Measurements from ENCODE around the gene FAM120B.

DNA sequence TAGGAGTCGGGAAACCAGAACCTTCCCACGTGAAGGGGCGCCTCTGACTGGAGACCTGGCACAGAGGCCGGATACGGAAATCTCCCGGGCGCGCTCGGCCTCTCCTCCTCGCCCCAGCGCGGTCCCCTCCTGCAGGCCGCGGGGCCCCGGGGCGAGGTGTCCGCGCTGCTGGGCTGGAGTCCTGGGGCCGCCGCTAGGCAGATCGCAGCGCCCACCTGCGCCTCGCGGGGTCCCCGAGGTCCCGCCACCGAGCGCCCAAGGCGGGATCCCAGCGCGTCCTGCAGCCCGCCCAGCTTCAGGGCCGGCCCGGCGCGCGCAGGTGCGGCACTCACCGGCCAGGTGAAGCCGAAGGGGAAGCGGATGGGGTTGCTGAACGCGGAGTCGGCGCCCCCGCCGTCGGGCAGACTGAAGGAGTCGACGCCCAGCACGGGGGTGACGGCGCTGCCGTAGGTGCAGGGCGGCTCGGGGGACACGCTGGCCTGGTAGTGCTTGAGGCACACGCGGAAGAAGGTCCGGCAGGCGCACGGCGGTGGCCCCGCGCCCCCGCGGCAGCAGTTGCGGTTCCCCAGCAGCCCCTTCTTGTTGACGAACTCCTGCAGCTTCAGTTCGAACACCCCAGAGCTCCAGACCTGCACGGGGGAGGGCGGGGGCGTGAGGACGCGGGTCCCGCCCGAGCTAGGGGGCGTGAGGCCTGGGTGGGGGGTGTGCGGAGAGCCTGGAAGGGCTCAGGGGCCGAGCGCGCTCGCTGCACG, 17.2 kb upstream of the FAM120B start:
- TF ChIP-seq, protein P1, sequence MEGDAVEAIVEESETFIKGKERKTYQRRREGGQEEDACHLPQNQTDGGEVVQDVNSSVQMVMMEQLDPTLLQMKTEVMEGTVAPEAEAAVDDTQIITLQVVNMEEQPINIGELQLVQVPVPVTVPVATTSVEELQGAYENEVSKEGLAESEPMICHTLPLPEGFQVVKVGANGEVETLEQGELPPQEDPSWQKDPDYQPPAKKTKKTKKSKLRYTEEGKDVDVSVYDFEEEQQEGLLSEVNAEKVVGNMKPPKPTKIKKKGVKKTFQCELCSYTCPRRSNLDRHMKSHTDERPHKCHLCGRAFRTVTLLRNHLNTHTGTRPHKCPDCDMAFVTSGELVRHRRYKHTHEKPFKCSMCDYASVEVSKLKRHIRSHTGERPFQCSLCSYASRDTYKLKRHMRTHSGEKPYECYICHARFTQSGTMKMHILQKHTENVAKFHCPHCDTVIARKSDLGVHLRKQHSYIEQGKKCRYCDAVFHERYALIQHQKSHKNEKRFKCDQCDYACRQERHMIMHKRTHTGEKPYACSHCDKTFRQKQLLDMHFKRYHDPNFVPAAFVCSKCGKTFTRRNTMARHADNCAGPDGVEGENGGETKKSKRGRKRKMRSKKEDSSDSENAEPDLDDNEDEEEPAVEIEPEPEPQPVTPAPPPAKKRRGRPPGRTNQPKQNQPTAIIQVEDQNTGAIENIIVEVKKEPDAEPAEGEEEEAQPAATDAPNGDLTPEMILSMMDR (IDR thresholded peaks at IDR 0.05; ENCODE audit: low read depth, low read length): no peak
- no peak for TF ChIP-seq EZH2phosphoT487 (IDR thresholded peaks at IDR 0.05; ENCODE audit: low read depth)
